GM21526 (cell line): Measurements from ENCODE around the gene TSC22D1.
"Not testable (repeated sequence)": the region's sequence is repeated elsewhere in the genome, so short reads cannot be mapped to it uniquely, and the experiment has no call there.

Experiments used
- ATAC-seq: cut with Tn5 transposase; IDR thresholded peaks from one replicate; pipeline ENCODE4 v1.9.1; 2021; ENCODE audit warnings: moderate library complexity; ENCODE audit not compliant: unreplicated experiment, low FRiP score

TSC22D1 gene

GRCh38 chr13:44573790-44574465 is 2.2 kb downstream of the TSC22D1 start:
- ATAC-seq, result no peak

- no peak for ATAC-seq
Observed at GRCh38 chr13:44573071-44573470, 3.1 kb downstream of the TSC22D1 start.

- no peak for ATAC-seq
Observed at GRCh38 chr13:44566601-44567000, 9.5 kb downstream of the TSC22D1 start.

GRCh38 chr13:44565881-44566280 is 10.2 kb downstream of the TSC22D1 start:
- ATAC-seq, result no peak

GRCh38 chr13:44564936-44565335 is 11.2 kb downstream of the TSC22D1 start:
- no peak for ATAC-seq

GRCh38 chr13:44562853-44563252 is 13.3 kb downstream of the TSC22D1 start:
- ATAC-seq, result not testable (repeated sequence)

- ATAC-seq, result no peak
Observed at GRCh38 chr13:44561351-44561750, 14.8 kb downstream of the TSC22D1 start.

- no peak for ATAC-seq
Observed at GRCh38 chr13:44557986-44558385, 18.1 kb downstream of the TSC22D1 start.

- no peak for ATAC-seq
Observed at GRCh38 chr13:44555207-44555606, 20.9 kb downstream of the TSC22D1 start.

- ATAC-seq, result no peak
Observed at GRCh38 chr13:44549476-44549875, 26.7 kb downstream of the TSC22D1 start.

GRCh38 chr13:44546164-44546563 is 30.0 kb downstream of the TSC22D1 start:
- no peak for ATAC-seq

- no peak for ATAC-seq
Observed at GRCh38 chr13:44543369-44543768, 32.8 kb downstream of the TSC22D1 start.

GRCh38 chr13:44542361-44542760 is 33.8 kb downstream of the TSC22D1 start:
- no peak for ATAC-seq

- no peak for ATAC-seq
Observed at GRCh38 chr13:44541601-44542000, 34.5 kb downstream of the TSC22D1 start.

- ATAC-seq, result no peak
Observed at GRCh38 chr13:44540761-44541434, 35.2 kb downstream of the TSC22D1 start.

- no peak for ATAC-seq
Observed at GRCh38 chr13:44537248-44537647, 38.9 kb downstream of the TSC22D1 start.

GRCh38 chr13:44523146-44524015 is 52.7 kb downstream of the TSC22D1 start:
- ATAC-seq, result no peak

GRCh38 chr13:44519642-44520041 is 56.5 kb downstream of the TSC22D1 start:
- ATAC-seq, result no peak

- ATAC-seq, result no peak
Observed at GRCh38 chr13:44516771-44517170, 59.4 kb downstream of the TSC22D1 start.

- no peak for ATAC-seq
Observed at GRCh38 chr13:44514278-44514677, 61.9 kb downstream of the TSC22D1 start.

GRCh38 chr13:44509853-44510252 is 66.3 kb downstream of the TSC22D1 start:
- not testable (repeated sequence) for ATAC-seq
